Kidney glomerular epithelial cell (primary cell): ENCODE measurements around the gene DNMT3L.
"Not testable (repeated sequence)": the region's sequence is repeated elsewhere in the genome, so short reads cannot be mapped to it uniquely, and the experiment has no call there.

Experiments
- DNase-seq: peaks from one replicate; lab custom pipeline; 2025; lab: John Stamatoyannopoulos, UW

Gene DNMT3L

DNA sequence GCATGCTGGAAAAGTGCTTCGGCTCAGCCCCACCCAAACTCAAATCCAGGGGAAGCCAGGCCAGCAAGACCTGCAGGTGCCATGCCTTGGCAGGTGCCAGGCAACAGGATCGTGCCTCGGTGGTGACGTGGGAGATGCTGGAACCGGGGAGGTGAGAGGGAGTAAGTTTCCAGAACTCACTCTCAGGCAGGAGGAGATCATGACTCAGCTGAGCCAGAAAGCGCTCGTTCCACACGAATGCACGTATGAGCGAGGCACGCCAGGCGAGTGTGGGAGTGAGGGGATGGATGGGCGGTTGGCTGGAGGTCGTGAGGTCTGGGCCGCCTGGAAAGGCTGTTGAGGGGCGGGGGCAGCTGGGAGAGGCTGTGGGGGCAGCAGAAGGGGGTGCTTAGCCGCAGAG, 13.8 kb downstream of the DNMT3L start:
- DNase-seq = not testable (repeated sequence)

DNA sequence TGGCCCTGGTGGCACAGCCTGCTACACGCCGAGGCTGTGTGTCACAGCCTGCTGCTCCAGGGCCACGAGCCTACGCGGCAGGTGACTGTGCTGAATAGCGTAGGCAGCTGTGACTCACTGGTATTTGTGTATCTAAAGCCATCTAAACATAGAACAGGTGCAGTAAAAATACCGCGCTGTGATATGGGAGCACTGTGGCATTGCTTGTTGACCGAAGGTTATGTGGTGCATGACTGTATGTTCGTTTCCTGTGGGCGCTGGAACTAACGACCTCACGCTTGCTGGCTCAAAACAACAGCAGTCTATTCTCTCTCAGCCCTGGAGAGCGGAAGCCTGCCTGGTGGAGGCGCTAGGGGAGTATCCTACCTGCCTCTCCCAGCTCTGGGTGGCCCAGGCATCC, 17.7 kb downstream of the DNMT3L start:
- DNase-seq = not testable (repeated sequence)

DNA sequence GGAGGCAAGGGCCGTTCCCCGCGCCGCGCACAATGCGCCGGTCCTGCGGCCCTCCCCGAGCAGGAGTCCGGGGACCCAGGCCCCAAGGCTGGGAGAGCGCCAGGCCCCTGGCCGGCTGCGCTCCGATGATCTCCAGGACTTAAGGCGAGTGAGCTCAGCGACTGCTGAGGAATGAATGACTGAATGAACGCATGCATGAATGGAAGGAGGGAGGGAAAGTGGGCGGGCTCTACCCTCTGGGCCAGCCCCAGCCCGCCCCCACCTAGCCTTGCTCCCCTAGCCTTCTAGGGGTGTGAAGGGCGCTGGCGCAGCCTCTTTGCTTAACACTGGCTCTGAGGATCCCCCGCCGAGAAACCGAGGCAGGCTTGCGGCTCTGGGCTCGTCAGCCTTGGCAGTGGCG, 20.4 kb downstream of the DNMT3L start:
- DNase-seq = not testable (repeated sequence)

DNA sequence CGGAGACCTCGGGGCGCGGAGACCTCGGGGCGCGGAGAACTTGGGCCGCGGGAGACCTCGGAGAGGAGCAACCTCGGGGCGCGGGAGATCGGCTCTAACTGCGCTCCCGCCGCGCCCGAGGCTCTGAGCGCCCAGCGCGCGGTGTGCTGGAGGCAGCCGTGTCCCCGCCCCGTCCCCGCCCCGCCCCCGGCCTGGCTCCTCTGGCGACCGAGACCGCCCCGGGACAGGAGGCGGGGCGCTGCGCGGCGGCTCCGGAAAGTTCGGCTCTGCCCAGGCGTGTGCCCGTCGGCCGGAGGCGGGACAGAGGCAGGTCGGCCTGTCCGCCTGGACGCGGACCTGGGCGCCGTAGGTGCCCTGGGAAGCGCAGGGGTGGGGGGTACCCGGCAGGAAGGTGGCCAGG, 20.9 kb downstream of the DNMT3L start, which contains the start of gene ICOSLG:
Gene ICOSLG (minus strand): TSS at position 102 of the 400 bp plus-strand sequence. CDS start 126 bp downstream, outside the sequence.
- not testable (repeated sequence) for DNase-seq

DNA sequence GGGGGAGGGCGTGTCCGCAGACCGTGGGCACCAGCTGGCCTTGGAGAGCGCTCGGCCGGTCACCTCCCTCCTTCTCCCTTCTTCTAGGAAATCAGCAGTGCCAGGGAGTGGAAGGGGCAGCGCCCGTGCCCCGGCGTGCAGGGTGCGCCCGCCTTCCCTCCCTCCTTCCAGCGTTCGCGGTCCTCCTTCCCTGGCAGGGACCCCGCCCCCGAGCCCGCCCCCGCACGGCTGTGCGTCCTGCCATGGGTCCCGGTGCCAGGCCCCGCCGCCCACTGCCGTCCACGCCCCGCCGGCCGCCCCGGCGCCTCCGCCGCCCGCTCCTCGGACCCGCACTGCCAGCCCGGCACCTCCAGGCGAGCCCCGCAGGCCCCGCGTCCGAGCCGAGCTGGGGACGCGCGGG, 21.3 kb downstream of the DNMT3L start:
- not testable (repeated sequence) for DNase-seq

DNA sequence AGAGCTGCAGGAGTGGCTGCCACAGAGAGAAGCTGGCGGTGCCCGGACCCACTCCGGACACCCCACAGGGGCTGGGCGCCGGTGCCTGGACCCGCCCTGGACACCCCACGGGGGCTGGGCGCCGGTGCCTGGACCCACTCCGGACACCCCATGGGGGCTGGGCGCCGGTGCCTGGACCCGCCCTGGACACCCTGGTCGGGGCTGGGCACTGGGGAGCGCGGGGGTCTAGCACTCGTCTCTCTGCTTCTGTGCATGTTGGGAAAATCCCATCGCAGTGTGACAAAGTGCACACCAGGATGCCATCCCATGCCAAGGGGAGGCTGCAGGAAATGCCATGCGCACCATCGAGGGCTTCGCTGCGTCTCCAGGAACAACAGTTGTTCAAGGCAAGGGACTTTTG, 32.1 kb downstream of the DNMT3L start:
- DNase-seq = not testable (repeated sequence)

DNA sequence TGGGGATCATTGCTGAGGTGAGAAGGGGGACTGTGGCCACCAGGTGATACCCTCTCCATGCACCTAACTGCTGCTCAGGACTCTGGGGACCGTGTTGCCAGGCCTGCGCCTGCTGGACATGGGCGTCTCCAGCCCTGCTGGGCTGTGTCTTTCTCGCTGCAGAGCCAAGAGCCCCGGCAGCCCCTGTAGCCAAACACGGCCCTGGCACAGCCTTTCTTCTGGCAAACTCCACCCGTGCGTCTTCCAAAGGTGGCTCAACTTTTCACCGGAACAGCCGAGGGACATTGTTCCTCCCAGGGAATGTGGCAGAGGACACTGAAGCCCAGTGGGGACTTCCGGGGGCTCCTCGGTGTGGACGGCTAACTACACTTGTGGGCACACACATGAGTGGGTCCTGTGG, 33.6 kb downstream of the DNMT3L start:
- DNase-seq = not testable (repeated sequence)

DNA sequence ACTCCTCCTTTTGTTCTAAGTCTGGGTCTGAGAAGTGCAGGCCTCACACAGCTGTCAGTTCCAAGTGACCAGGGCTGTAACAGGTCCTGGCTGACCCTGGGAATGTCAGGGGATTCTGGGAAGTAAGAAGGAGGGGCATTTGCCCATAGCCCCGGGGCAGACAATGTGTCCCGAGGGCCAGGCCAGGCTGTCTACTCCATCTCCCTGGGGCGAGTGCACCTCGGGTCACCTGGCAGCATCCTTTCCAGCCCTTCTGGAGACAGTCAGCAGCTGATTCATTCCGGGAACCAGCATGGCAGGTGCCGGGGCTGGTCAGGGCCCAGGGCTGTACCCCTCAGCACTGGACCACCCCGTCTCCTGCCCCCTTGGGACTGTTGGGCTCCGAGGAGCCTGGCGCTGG, 34.1 kb downstream of the DNMT3L start:
- not testable (repeated sequence) for DNase-seq

DNA sequence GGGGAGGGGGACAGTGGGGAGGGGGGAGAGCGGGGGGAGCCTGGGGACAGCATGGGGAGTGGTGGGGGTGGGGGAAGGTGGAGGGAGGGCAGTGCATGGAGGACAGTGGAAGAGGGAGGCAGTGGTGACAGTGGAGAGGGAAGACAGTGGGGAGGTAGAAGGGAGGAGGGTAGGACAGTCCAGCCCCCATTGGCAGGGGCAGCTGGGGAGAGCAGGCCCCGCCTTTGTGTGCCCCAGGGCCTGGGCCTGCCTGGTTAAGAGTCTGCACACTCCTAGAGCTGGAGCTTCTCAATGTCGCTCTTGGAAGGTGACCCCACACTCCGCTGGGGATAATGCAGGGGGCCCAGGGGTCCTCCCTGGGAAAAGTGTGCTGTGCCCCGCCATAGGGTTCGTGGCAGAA, 36.1 kb downstream of the DNMT3L start:
- DNase-seq = not testable (repeated sequence)

DNA sequence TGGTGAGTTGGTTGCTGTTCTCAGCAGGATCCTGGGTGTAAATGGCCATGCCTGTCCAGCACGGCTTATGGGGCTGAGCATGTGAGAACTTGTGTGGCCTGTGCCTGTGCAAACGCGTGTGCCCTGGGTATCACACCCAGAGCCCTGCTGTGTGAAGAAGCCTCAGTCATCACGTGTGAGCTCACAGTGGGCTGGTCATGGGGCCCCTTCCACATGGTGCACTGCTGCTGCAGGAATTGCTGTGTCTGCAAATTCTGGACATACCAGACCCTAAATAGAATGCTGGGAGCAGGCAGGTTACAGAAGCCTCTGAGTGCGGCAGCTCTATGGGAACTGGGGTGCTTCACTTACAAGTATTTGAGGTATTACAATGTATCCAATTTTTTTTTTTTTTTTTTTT, 38.4 kb downstream of the DNMT3L start:
- DNase-seq = not testable (repeated sequence)

DNA sequence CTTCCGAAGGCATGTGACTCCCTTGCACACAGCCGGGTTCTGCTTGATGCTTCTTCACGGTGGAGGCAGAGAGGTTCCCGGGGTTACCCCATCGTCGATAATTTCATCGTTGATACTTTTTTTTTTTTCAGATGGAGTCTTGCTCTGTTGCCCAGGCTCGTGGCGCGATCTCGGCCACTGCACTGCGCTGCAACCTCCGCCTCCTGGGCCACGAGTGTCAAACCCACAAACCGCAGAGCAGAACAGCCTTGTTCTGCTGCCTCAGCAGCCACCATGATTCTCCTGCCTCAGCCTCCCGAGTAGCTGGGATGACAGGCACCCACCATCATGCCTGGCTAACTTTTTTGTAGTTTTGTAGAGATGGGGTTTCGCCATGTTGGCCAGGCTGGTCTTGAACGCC, 41.0 kb downstream of the DNMT3L start:
- not testable (repeated sequence) for DNase-seq

DNA sequence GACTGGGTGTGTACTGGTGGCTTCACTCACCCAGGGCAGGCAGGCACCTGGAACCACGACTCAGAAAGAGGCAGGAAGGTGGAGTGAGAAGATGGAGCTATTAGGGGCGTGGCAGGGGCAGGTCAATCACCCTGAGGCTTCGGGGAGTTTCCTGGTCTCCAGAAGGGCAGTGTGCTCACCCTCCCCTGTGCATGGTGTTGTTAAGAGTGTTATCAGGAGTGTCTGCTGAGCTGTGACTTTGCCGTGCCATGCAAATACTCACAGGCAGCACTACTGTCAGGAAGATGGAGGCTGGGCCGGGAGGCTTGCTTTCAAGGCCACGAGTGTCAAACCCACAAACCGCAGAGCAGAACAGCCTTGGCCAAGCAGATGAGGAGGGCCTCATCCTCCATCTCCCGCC, 43.2 kb downstream of the DNMT3L start:
- DNase-seq = not testable (repeated sequence)

DNA sequence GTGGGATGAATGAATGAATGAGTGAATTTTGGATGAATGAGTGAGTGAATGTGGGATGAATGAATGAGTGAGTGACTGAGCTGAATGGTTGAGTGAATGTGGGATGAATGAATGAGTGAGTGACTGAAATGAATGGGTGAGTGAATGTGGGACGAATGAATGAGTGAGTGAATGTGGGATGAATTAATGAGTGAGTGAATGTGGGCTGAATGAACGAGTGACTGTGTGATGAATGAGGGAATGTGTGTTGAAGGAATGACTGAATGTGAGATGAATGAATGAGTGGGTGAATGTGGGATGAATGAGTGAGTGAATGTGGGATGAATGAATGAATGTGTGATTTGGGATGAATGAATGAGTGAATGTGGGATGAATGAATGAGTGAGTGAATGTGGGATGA, 49.7 kb downstream of the DNMT3L start:
- not testable (repeated sequence) for DNase-seq

DNA sequence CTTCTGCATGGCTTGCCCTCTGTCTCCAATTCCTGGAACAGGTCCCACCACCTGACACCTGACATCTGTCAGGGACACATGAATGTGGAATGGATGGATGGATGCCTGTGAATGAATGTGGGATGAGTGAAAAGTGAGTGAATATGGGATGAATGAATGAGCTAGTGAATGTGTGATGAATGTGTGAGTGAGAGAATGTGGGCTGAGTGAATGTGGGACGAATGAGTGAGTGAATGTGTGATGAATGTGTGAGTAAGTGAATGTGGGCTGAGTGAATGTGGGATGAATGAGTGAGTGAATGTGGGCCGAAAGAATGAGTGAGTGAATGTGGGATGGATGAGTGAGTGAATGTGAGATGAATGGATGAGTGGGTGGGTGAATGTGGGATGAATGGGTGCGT, 50.1 kb downstream of the DNMT3L start:
- not testable (repeated sequence) for DNase-seq

DNA sequence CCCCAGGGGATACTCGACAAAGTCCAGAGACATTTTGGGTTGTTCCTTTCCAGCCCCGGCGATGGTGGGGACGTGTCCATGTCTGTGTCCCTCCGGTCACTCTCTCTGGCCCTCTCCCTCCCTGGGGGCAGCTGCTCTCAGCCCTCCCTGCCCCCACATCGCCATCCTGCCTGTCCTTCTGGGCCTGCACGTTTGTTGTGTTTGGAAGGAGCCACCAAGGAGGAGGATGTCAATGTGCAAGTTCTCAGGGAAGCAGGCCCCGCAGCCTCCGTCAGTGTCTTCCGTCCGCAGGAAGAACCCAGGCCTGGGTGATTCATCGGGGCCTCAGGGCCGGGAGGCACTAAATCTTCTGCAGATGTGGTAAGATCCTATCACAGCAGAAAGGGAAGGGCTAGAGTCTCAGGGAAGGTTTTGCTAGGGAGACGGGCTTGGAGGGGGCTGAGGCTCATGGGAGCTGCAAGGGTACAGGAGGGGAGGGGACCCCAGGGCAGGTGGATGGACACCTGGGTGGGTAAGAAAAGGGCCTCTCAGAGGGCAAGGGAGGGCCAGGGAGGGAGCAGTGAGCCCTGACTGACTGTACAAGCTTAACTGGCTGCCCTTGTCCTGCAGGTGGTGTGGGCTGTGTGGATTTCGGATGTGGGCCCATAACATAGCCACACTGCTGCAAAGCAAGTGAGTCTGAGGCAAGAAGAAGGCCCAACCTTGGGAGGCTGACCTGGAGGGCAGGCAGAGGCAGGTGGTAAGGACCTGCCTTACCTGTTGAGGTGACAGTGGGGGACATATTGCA, 53.6 kb downstream of the DNMT3L start:
- not testable (repeated sequence) for DNase-seq

DNA sequence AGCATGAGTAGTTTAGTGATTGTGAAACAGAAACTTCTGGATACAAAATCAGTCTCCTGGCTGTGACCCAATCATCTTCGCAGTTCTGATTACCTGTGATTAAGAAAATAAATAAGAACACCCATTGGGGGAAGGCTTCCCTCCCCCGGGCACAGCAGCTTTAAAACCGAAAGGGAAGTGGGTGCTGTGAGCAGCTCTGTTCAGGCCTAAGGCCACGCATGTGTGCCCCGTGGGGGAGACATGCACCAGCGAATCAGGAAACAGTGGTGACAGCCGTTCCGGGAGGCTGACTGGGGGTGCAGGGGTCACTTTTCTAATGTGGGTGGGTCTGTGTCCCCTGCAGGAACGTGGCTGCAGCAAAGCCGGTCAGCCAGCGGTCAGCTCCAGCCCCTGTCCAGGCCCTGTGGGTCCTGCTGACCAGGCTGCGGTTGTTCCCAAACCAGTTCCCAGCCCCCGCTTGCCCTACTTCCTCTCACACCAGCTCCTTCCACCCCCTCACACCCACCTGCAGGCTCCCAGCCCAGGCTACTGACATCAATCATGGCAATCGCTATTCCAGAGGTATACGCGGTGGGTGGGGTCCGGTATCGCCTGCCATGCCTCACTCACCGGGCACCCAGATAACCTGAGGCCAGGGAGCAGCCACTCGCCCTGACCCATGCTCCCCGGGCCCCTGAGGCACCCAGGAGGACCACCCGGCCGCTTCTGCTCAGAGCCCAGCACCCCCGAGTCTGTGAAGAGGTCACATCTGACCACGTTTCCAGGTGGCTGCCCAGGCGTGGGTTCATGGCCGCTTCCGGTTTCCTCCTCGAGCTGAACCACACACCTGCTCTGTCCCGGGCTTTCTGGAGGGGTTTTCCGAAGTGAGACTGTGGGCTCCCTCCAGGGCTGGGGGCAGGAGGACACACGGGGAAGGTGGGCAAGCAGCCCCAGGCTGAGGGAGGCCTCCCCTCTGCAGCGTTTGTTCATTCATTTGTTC, 54.7 kb downstream of the DNMT3L start:
- DNase-seq = not testable (repeated sequence)

DNA sequence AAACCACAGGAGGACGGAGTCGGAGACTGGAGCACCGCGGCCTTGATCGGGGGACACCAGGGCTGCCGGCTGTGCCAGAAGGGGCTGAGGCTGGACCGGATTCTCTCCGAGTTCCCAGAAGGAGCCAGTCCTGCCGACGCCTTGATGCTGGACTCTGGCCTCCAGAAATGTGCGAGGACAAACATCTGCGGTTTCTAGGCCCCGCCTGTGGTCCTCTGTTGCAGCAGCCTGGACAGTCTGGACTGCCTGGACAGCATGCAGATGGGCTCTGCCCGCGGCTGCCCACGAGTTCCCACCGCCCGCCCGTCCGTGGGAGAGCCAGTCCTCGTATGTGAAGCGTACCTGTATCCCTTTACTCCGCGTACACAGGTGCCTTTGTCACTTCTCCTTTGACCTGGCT, 55.5 kb downstream of the DNMT3L start:
- not testable (repeated sequence) for DNase-seq

DNA sequence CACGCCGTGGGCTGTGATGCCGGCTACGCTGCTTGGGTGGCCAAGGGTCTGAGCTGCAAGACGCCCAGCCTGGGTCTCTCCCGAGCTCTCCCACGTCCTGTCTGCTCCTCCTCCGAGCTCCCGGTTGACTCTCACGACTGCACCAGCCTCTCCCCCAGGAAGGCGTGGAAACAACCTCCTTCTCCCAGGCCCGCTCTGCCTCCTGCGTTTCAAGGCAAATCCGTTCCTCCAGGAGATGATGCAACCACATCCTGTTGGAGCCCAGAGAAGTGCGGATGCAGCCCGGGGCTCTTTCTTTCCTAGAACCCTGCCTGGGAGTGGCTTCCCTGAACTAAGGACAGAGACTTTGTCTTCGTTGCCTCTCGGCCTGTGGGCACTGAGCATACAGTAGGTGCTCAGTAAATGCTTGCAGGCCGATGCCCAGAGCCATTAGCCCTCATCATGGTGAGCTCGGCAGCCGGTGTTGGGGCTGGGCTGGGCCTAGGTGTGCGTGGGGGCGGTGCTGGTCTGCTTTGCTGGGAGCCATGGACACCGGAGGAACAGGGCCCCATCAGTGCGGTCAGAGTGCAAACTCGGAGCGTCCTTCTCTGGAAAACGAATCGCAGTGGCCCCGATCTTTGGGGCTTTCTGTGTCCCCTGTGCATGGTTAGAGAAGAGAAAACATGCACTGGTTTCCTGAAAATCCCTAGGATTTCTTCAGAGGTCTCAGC, 59.0 kb downstream of the DNMT3L start:
- DNase-seq = not testable (repeated sequence)

DNA sequence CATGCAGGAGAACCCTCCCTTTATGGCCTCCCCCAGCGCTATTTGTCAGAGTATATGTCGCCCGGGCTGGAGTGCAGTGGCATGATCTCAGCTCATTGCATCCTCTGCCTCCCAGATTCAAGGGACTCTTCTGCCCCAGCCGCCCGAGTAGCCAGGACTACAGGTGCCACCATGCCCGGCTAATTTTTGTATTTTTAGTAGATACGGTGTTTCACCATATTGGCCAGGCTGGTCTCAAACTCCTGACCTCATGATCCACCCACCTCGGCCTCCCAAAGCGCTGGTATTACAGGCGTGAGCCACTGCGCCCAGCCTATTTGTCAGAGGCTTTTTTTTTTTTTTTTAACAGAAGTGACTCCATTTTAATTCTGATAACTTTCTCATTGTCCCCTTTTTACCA, 61.7 kb downstream of the DNMT3L start:
- DNase-seq = not testable (repeated sequence)

DNA sequence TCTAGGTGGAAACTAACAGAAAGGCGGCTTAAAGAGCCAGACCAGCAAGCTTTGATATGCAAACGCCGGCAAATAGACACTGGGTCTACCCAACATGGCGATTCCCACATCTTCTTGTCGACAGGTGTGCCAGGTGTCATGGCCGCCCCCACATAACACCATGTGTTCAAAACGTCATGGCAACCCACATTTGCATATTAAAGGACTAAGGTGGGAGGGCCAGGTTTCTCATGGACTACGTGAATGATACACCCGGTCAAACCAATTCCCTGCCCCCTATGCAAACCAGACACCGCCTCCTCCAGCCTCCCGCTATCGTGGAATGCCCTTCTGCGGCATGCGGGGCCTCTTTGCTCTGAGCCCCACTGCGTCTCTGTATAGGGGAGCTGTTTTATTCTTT, 62.2 kb downstream of the DNMT3L start:
- DNase-seq = no peak

DNA sequence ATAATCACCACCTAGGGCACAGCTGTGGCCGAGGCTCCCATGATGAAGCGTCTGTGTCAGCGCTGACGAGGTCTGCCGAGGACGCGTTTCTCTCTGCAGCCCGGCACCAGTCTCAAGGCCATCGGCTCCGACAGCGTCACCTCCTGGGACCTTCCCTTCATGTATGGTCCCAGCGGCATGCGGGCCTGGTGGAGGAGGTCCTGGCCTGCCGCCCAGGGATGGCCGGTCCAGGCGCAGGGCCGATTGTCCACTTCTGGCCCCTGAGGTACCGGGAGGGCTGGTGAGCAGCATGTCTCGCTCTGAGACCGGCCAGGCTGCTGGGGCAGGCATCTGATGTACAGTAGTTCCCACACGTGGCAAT, 64.6 kb downstream of the DNMT3L start:
- not testable (repeated sequence) for DNase-seq
